HS-27A (cell line): ENCODE data around the gene TELO2.
"Not testable (repeated sequence)": the region's sequence is repeated elsewhere in the genome, so short reads cannot be mapped to it uniquely, and the experiment has no call there.

ENCODE experiments used
- DNase-seq: peaks from one replicate; pipeline ENCODE4 v3.0.0-alpha.2; 2012; ENCODE audit warnings: low read depth, missing footprints

The TELO2 gene

GRCh38 chr16:1457489-1458245 is 35.5 kb upstream of the TELO2 start:
- DNase-seq: no peak

GRCh38 chr16:1458336-1458976 is 34.7 kb upstream of the TELO2 start:
- DNase-seq: no peak

DNA sequence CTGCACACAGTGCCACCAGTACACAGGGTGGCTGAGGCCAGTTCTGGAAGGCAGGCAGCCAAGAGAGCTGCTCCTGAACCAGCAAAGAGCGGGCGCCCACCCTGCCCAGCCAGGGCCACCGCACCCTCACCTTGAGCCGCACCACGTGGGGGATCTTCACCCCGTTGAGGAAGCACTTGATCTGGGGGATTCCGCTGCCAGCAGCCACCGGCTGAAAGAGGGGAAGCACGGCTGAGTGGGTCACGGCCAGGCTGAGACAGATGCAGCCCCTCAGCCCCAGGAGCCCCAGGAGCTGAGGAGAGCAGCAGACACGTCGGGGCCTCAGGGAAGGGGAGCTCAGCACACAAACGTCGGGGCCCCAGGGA is 34.2 kb upstream of the TELO2 start:
- DNase-seq: no peak

- DNase-seq: no peak
Observed at GRCh38 chr16:1459967-1460366, 33.2 kb upstream of the TELO2 start.

DNA sequence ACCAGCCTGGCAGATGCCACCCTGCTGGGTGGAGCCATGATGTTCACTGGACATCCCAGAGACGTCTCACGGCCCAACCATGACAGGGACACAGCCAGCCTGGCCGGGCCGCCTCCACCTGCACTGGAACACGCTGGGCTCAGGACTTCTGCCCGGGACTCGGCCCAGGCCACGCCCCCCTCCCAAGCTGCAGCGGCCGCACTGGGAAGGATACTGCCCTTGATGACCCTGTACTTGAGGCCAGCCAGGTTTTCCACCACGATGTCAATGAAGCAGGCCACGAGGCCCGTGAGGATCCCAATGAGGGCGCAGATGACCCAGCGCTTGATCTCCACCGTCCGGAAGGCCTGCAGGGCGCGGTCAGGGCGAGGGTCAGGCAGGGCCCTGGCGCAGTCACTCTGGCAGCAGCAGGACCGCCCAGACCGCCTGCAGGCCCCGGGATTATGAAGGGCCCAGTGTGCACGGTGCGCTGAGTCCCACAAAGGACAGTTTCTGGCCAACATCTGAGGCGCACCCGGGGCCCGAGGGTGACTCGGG is 32.5 kb upstream of the TELO2 start:
- no peak for DNase-seq

- DNase-seq: no peak
Observed at GRCh38 chr16:1461146-1461545, 32.0 kb upstream of the TELO2 start.

GRCh38 chr16:1464196-1464893 is 28.8 kb upstream of the TELO2 start:
- DNase-seq: no peak

DNA sequence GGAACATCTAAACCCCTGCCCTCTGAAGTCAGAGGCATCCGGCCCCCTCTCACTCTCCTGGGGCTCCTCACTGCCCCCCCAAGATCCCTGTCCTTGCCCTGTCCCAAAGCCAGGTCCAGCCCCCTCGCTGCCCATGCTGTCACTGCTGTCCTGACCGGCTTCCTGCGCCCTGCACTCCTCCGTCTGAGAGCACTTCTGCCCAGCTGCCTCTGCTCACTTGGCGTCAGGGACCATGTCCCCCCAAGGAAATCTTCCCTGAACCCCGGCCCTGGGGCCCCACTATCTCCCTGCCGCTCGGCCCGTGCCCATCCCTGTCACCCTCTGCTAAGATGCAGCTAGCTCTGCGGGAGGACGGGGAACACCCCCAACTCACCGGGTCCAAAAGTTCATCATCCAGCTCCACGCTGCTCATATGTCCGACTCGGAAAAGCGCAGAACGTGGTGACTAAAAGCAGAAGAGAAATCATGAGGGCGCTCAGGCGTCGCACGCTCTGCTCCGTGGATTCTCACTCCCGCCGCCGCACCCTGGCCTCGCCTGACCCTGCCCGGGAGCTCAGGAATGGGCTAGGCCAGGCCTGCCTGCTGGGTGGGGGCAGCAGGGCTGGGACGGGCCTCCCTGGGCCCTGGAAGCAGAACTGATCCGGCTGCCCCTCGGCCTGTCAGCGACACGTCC is 28.1 kb upstream of the TELO2 start:
- no peak for DNase-seq

DNA sequence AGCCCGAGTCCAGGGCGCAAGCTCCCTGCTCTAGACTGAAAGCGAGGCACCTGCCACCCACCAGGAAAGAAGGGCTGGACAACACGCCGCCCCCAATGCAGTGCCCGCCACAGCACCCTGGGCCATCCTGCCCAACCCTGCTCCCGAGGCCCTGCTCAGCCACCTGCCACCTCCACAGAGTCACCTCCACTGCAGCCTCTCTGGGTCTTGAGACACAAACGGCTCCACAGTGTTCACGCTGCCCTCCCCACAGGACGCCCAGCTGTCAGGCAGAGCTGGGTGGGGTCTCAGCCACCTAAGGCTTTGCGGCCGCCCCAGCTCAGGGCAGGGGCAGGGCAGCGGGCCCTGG is 27.6 kb upstream of the TELO2 start:
- no peak for DNase-seq

- no peak for DNase-seq
Observed at GRCh38 chr16:1466054-1466453, 27.1 kb upstream of the TELO2 start.

- no peak for DNase-seq
Observed at GRCh38 chr16:1466968-1467521, 26.1 kb upstream of the TELO2 start.

- no peak for DNase-seq
Observed at GRCh38 chr16:1468426-1468810, 24.7 kb upstream of the TELO2 start.

DNA sequence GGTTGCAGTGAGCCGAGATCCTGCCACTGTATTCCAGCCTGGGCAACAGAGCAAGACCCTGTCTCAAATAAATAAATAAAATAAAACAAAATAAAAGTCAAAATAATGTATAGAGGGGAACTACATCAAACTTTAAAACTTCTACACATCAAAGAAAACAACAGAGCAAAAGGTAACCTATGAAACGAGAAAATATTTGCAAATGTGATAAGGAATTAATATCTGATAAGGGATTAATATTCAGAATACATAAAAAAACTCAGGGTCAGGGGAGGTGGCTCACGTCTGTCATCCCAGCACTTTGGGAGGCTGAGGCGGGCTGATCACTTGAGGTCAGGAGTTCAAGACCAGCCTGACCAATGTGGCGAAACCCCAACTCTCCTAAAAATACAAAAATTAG is 24.0 kb upstream of the TELO2 start:
- DNase-seq: not testable (repeated sequence)

DNA sequence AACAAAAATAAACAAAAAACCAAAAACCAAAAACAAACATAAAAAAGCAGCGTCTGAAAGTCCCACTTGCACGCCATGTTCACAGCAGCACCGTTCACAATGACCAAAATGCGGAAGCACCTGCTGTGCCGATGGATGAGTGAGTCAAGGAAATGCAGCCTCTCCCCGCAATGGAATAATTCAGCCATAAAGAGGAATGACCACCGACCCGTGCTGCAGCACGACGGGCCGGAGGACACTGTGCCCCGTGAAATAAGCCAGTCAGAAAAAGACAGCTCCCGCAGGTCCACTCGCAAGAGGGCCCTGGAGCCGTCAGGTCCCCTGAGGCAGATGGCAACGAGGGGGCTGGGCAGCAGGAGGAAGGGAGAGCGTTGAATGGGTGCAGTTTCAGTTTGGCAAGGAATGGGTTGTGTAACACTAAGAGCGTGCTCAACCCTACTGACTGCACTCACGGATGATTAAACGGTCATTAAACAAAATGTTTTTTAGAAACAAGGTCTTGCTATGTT is 23.4 kb upstream of the TELO2 start:
- DNase-seq: no peak

GRCh38 chr16:1470481-1471251 is 22.5 kb upstream of the TELO2 start:
- DNase-seq: no peak

DNA sequence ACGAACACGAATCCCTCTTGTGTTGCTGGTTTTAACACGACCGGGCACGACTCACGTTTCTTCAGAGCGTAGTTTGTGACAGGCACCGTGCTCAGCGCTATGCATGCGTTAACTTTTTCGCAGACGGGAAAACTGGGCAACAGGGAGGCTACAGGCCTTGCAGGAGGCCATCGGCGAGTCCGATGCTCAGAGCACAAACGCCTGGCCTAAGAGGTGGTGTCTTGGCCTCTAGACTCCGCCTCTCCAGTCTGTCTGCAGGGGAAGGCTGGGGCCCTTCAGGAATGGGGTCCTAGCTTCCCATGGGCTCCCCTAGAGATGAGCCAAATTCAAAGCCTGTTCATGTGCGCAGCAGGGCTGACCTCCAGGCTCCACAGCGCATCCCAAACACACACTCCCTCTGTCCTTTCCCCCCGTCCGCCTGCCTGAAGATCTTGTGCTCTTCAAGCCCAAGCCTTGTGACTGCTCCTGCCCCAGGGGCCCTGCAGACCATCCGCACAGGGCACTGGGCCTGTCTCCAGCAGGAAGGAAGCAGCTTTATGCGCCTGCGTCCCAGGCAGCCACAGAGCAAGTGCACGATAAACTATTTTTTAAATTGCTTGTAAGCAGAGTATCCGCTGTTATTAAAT is 21.5 kb upstream of the TELO2 start:
- DNase-seq: no peak

GRCh38 chr16:1472974-1473373 is 20.2 kb upstream of the TELO2 start:
- DNase-seq: no peak

DNA sequence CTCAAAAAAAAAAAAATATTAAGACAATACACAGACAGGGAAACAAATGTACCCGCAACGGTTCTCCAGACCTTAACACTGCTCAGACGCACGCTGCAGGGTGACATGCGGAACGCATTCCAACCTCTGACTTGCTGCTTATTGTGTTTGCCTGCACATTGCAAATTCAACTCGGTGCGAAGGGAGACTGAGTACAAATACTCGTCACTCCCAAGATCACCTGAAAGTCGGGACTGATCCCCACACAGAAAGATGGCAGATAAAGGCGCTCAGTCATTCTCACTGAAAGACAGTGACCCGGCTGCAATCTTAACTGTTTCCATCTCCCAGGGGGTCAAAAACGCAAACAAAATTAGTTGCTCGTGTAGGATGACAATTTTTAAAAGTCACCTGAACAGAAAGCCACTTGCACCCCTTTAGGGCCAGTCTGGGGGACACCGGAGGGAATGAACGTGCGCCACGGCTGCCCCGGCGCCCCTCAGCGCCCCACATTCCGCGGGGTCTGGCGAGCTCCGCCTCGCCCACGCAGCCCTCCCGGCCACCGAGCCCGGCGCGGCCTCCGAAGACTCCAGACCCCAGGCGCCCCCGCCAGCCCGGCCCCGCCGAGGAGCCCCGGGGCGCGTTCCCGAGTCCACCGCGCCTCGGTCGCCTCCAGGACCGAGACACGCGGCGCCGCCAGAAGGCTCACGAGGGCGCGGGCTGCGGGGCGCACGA is 18.9 kb upstream of the TELO2 start:
- DNase-seq: no peak

- peak; percentile 38 for DNase-seq
Observed at GRCh38 chr16:1474796-1475551, 18.2 kb upstream of the TELO2 start, which contains the start of gene CLCN7. Gene CLCN7 (minus strand): TSS chr16:1475028. CDS start chr16:1474974, 54 bp downstream.
